Transverse colon (tissue), 4 donors: Measurements from ENCODE around the gene RPS6KA5. TPM values are rescaled to one million over a fixed set of nuclear protein-coding genes. Genes with fewer than 3 reads are reported as not detected.
A peak's percentile ranks its signal among the peaks of the same experiment; 100 is the strongest.

Experiments
- DNase-seq: peaks from one replicate; pipeline ENCODE4 v3.0.0-alpha.2; 2019
- H3K27ac ChIP-seq, 4 donors: fragments of 200-600 bp; sonication (generic); 2 replicates each; pipeline ENCODE4 v1.5.1; 2016 to 2018; ENCODE audit warnings: inconsistent platforms in 4 of 4
- H3K27me3 ChIP-seq: fragments of 200-600 bp; sonication (generic); 2 replicates; pipeline ENCODE4 v1.5.1; 2017; ENCODE audit warnings: inconsistent platforms
- H3K36me3 ChIP-seq, 4 donors: fragments of 200-600 bp; sonication (generic); 2 replicates each; pipeline ENCODE4 v1.5.1; 2017 to 2019; ENCODE audit warnings: inconsistent platforms in 4 of 4
- H3K4me1 ChIP-seq, 4 donors: fragments of 200-600 bp; sonication (generic); 2 replicates each; pipeline ENCODE4 v1.5.1; 2017 to 2020; ENCODE audit warnings: inconsistent platforms in 4 of 4
- H3K4me3 ChIP-seq, 4 donors: fragments of 200-600 bp; sonication (generic); 1 replicate in 1 of 4; 2 replicates in 3 of 4; pipeline versions ENCODE4 v1.5.1 to v1.6.1; 2017 to 2019; ENCODE audit warnings: inconsistent platforms in 4 of 4
- H3K9me3 ChIP-seq, 2 donors: fragments of 200-600 bp; sonication (generic); 2 replicates each; pipeline ENCODE4 v1.5.1; 2017 to 2019; ENCODE audit warnings: inconsistent platforms in 2 of 2
- CTCF ChIP-seq, 5 experiments: fragments of 200-600 bp in 3 of 5; fragments of 450-650 bp in 2 of 5; sonication (generic) in 3 of 5; IDR thresholded peaks; 1 replicate in 2 of 5; 2 replicates in 3 of 5; pipeline ENCODE4 v1.5.1; 2016 to 2017; ENCODE audit warnings: antibody characterized with exemption in 5 of 5, inconsistent platforms in 3 of 5, mild to moderate bottlenecking in 2 of 5, moderate library complexity in 1 of 5
- EP300 ChIP-seq: sonication (generic); formaldehyde crosslinking; IDR thresholded peaks from one replicate; pipeline ENCODE4 v1.6.1; 2017; ENCODE audit warnings: antibody characterized with exemption, low read depth
- POLR2A ChIP-seq: fragments of 450-650 bp; IDR thresholded peaks from one replicate; pipeline ENCODE4 v1.6.1; 2016; ENCODE audit warnings: antibody characterized with exemption, mild to moderate bottlenecking, moderate library complexity
- POLR2AphosphoS5 ChIP-seq, 3 donors: sonication (generic); formaldehyde crosslinking; IDR thresholded peaks; one replicate each; pipeline ENCODE4 v1.6.1; 2016; ENCODE audit warnings: antibody characterized with exemption in 3 of 3
- WGBS, 2 donors: methylation state at CpG; one replicate each; pipeline ENCODE4 v1.1.5; 2018; ENCODE audit warnings: low coverage in 1 of 2; 5-methylcytosine and 5-hydroxymethylcytosine counted together
- in situ Hi-C, 4 donors: fragments of 200-750 bp; cut with MboI; loops; one replicate each; pipeline versions ENCODE4 v1.15.0 to v1.15.1; 2017; ENCODE audit warnings: low sequenced_read_pairs in 3 of 4, low pct_ligation_motif_present in 1 of 4, low pct_unique_long_range_greater_than_20kb in 1 of 4
- intact Hi-C: fragments of 100-400 bp; cut with DNase I; formaldehyde crosslinking; loops from one replicate; pipeline ENCODE4 v1.15.1; 2023; ENCODE audit warnings: low total_unique reads
- total RNA-seq, 4 donors: library from RNA; depleted of rRNA; stranded (reverse); fragments of >200 nt; gene quantifications; one replicate each; pipeline ENCODE4 v1.1.0, GENCODE V29; 2016

Gene RPS6KA5
- total RNA-seq, 4 donors from 2014 or later, result 7.5 to 32.8 (median 28.0) TPM

GRCh38 chr14:90815822-90816662, 244.4 kb downstream of the RPS6KA5 start, which contains the start of gene TTC7B:
Gene TTC7B, minus strand, starts transcription at chr14:90816430. Its CDS starts 135 bp downstream, at chr14:90816295.
- no peak for TF ChIP-seq POLR2A
- TF ChIP-seq POLR2AphosphoS5 (IDR thresholded peaks at IDR 0.05), result no peak
- TF ChIP-seq EP300, result no peak
- TF ChIP-seq CTCF (IDR thresholded peaks at IDR 0.05), result peak in 3 of 5 experiments; percentile 23 to 43 (median 42)
- Histone ChIP-seq H3K27me3 (peaks cover 7% of the 10 kb centered on the region), H3K4me1 (peaks cover 3 to 20% (median 10%) of the 10 kb centered on the region in 4 donors), H3K36me3 (no peaks in the 10 kb centered on the region), H3K4me3 (peak within 1 kb of the TSS; percentile 50 to 65 (median 58)), H3K9me3 (no peaks in the 10 kb centered on the region), H3K27ac (peak within 1 kb of the TSS in 1 of 4 donors; percentile 40)
- in situ Hi-C loops, result no loop called here
- intact Hi-C loops, result no loop called here
- 1% methylated on average over 36 of the region's 111 CpGs; no CpG with 5 or more reads in 1 of the 2 donors for whole genome bisulfite sequencing, 2 donors
- peak; percentile 43 for DNase-seq

GRCh38 chr14:90815572-90815821, 244.9 kb downstream of the RPS6KA5 start:
- peak overlapping the region in 1 of 4 donors; percentile 40 for H3K27ac ChIP-seq

GRCh38 chr14:90814806-90815571, 245.5 kb downstream of the RPS6KA5 start:
- H3K4me1 ChIP-seq, result peaks cover 3 to 20% (median 10%) of the 10 kb centered on the region in 4 donors
- WGBS, 2 donors, result 42 to 66% methylated on average over 8 to 13 of the region's 13 CpGs
- H3K27ac ChIP-seq, result no peak overlapping the region
- peak overlapping the region; percentile 50 to 65 (median 58) for H3K4me3 ChIP-seq
- no peaks in the 10 kb centered on the region for H3K9me3 ChIP-seq
- intact Hi-C loops (no loop called here), in situ Hi-C loops (no loop called here)
- DNase-seq, result no peak
- H3K27me3 ChIP-seq, result peaks cover 7% of the 10 kb centered on the region
- H3K36me3 ChIP-seq, result no peaks in the 10 kb centered on the region
- TF ChIP-seq POLR2AphosphoS5 (IDR thresholded peaks at IDR 0.05), result no peak
- no peak for TF ChIP-seq POLR2A
- no peak for TF ChIP-seq EP300
- no peak for TF ChIP-seq CTCF (IDR thresholded peaks at IDR 0.05)

More at GRCh38 chr14:90815572-90815821, 244.9 kb downstream of the RPS6KA5 start:
- Histone ChIP-seq H3K4me3 (peak overlapping the region; percentile 50 to 65 (median 58)), H3K4me1 (peaks cover 3 to 20% (median 10%) of the 10 kb centered on the region in 4 donors), H3K27me3 (peaks cover 7% of the 10 kb centered on the region), H3K36me3 (no peaks in the 10 kb centered on the region), H3K9me3 (no peaks in the 10 kb centered on the region)
- intact Hi-C loops, result no loop called here
- DNase-seq, result no peak
- WGBS, 2 donors, result 40 to 51% methylated on average over 1 to 5 of the region's 5 CpGs
- in situ Hi-C loops, result no loop called here
- TF ChIP-seq POLR2A (no peak), POLR2AphosphoS5 (IDR thresholded peaks at IDR 0.05) (no peak), EP300 (no peak), CTCF (IDR thresholded peaks at IDR 0.05) (no peak)

- Histone ChIP-seq H3K4me3 (no peak overlapping the region), H3K36me3 (no peaks in the 10 kb centered on the region), H3K27ac (no peak overlapping the region), H3K27me3 (peaks cover 7% of the 10 kb centered on the region), H3K4me1 (peaks cover 3 to 21% (median 12%) of the 10 kb centered on the region in 4 donors), H3K9me3 (no peaks in the 10 kb centered on the region)
- in situ Hi-C loops, result no loop called here
- intact Hi-C loops, result no loop called here
- 83% methylated on average over 5 of the region's 5 CpGs; no CpG with 5 or more reads in 1 of the 2 donors for WGBS, 2 donors
- DNase-seq, result no peak
- TF ChIP-seq POLR2A (no peak), POLR2AphosphoS5 (IDR thresholded peaks at IDR 0.05) (no peak), CTCF (IDR thresholded peaks at IDR 0.05) (no peak), EP300 (no peak)
Measured at GRCh38 chr14:90813442-90813841, 247.0 kb downstream of the RPS6KA5 start.
